Adrenal gland (tissue), 12 donors: ENCODE measurements around the gene TSKU. TPM values are rescaled to one million over a fixed set of nuclear protein-coding genes. Genes with fewer than 3 reads are reported as not detected.

Experiments used
- DNase-seq, 7 donors: peaks; one replicate each; pipeline ENCODE4 v3.0.0-alpha.2; 2019 to 2020
- H3K27ac ChIP-seq, 5 donors: fragments of 200-600 bp; sonication (generic) in 4 of 5; 1 replicate in 3 of 5; 2 replicates in 2 of 5; pipeline versions ENCODE4 v1.5.1 to v1.8.0; 2016 to 2020; ENCODE audit warnings: mild to moderate bottlenecking in 1 of 5
- H3K27me3 ChIP-seq: fragments of 200-600 bp; 2 replicates; pipeline ENCODE4 v1.8.0; 2021
- H3K36me3 ChIP-seq, 2 donors: fragments of 200-600 bp; replicated peaks in 1 of 2; 1 replicate in 1 of 2; 2 replicates in 1 of 2; pipeline versions ENCODE4 v1.5.1 to v1.8.0; 2018 to 2022
- H3K4me1 ChIP-seq, 2 donors: fragments of 200-600 bp; replicated peaks in 1 of 2; 1 replicate in 1 of 2; 2 replicates in 1 of 2; pipeline versions ENCODE4 v1.5.1 to v1.8.0; 2018 to 2021
- H3K4me3 ChIP-seq, 4 donors: fragments of 200-600 bp; sonication (generic) in 3 of 4; one replicate each; pipeline ENCODE4 v1.5.1; 2016 to 2018
- H3K9me3 ChIP-seq, 3 donors: fragments of 200-600 bp; sonication (generic) in 1 of 3; replicated peaks in 1 of 3; 1 replicate in 2 of 3; 2 replicates in 1 of 3; pipeline versions ENCODE4 v1.5.1 to v1.8.0; 2016 to 2021
- CTCF ChIP-seq, 6 experiments: fragments of 450-650 bp in 4 of 6; fragments of 200-600 bp in 2 of 6; sonication (generic) in 1 of 6; IDR thresholded peaks; 1 replicate in 5 of 6; 2 replicates in 1 of 6; pipeline versions ENCODE4 v1.5.1 to v1.8.0; 2016 to 2021; ENCODE audit warnings: antibody characterized with exemption in 6 of 6, mild to moderate bottlenecking in 2 of 6, moderate library complexity in 1 of 6
- POLR2A ChIP-seq, 2 donors: fragments of 450-650 bp; IDR thresholded peaks; one replicate each; pipeline ENCODE4 v1.6.1; 2017; ENCODE audit warnings: antibody characterized with exemption in 2 of 2, mild to moderate bottlenecking in 2 of 2, moderate library complexity in 1 of 2
- WGBS, 4 donors: extraction: QIAGEN DNeasy Blood & Tissue Kit in 2 of 4; methylation state at CpG; one replicate each; pipeline versions ENCODE4 v1.1.5 to v1.1.7; 2013 to 2017; 5-methylcytosine and 5-hydroxymethylcytosine counted together
- intact Hi-C, 2 donors: fragments of 100-400 bp; cut with DNase I; formaldehyde crosslinking; loops; one replicate each; pipeline versions ENCODE4 v1.14.1 to v1.15.0; 2022 to 2023
- polyA plus RNA-seq, 3 donors: library from polyadenylated mRNA; stranded (reverse); fragments of 200-250 nt in 2 of 3; fragments of 350-450 nt in 1 of 3; fragmentation: Illumina TruSeq in 1 of 3; extraction: RNeasy Lipid Tissue Mini Kit (QIAGEN cat#74804) in 1 of 3; gene quantifications; one replicate each; pipeline ENCODE4 v1.2.3, GENCODE V29; 2013 to 2014
- total RNA-seq, 9 donors: library from RNA; depleted of rRNA in 4 of 9; stranded (reverse); fragments of >200 nt in 4 of 9; fragments of 120-200 nt in 1 of 9; fragmentation: NEBNext Ultra II Directional in 1 of 9; extraction: Animal tissue kit (Norgen Biotek cat#: 25700) in 1 of 9; gene quantifications; one replicate each; pipeline versions ENCODE4 v1.1.0 to v1.2.4, GENCODE V29; 2013 to 2023
- donor health status: healthy with polysubstance abuse.
- donor health status: Bipolar disorder and iron deficiency.
- donor health status: DM: yes; HTN: yes; CAD: no.
- donor health status: DM: no; HTN: no; CAD: no.
- donor health status: DM: no; HTN: no; CAD: no.
- donor health status: DM: yes; HTN: yes; CAD: no.

TSKU gene
- total and polyA plus RNA-seq, 12 donors = 6.7 to 129 (median 12.7) TPM

DNA sequence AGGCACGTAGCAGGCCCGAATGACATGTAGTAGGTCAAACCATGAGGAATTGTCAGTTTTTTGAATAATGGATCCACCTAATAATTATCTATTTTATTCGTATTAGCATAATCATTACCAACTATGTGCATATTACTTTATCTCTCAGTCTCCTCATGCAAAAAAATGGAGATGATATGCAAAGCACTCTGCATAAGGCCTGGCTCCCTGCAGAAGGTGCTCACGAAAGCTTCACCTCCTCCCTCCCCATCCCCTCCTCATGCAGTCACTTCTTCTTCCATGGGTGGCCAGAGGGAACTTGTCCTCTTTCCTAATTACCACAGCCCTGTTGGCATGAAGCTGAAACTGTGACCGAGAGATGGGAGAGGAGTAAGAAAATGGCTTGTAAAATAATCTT is 20.8 kb upstream of the TSKU start:
- Histone ChIP-seq H3K9me3 (no peaks in the 10 kb centered on the region), H3K4me1 (peaks cover 4 to 9% of the 10 kb centered on the region in 2 donors), H3K36me3 (no peaks in the 10 kb centered on the region), H3K4me3 (no peak overlapping the region), H3K27ac (no peak overlapping the region), H3K27me3 (no peaks in the 10 kb centered on the region)
- TF ChIP-seq POLR2A (IDR thresholded peaks at IDR 0.05) = no peak
- no peak for TF ChIP-seq CTCF (IDR thresholded peaks at IDR 0.05)
- intact Hi-C loops = no loop called here
- DNase-seq = no peak
- 90 to 96% (median 93%) methylated on average over 5 of the region's 5 CpGs for WGBS, 4 donors

- H3K27me3 ChIP-seq = no peaks in the 10 kb centered on the region
- no peaks in the 10 kb centered on the region for H3K9me3 ChIP-seq
- TF ChIP-seq POLR2A (IDR thresholded peaks at IDR 0.05) (no peak), CTCF (IDR thresholded peaks at IDR 0.05) (no peak)
- WGBS, 4 donors = 91 to 93% (median 92%) methylated on average over 3 to 5 of the region's 5 CpGs
- no peak for DNase-seq
- peak overlapping the region in 2 of 5 donors; percentile 29 to 36 for H3K27ac ChIP-seq
- no peaks in the 10 kb centered on the region for H3K36me3 ChIP-seq
- intact Hi-C loops = no loop called here
- no peak overlapping the region for H3K4me3 ChIP-seq
- peaks cover 4 to 12% of the 10 kb centered on the region in 2 donors for H3K4me1 ChIP-seq
These were observed 20.1 kb upstream of the TSKU start for GRCh38 chr11:76762867-76763572.

GRCh38 chr11:76763573-76764346 is 19.4 kb upstream of the TSKU start:
- H3K4me1 ChIP-seq = peaks cover 4 to 20% of the 10 kb centered on the region in 2 donors
- intact Hi-C loops = no loop called here
- H3K36me3 ChIP-seq = no peaks in the 10 kb centered on the region
- DNase-seq = peak in 2 of 7 donors; percentile 37 to 40
- WGBS, 4 donors = 50 to 67% (median 59%) methylated on average over 1 to 5 of the region's 5 CpGs
- no peak for TF ChIP-seq CTCF (IDR thresholded peaks at IDR 0.05)
- TF ChIP-seq POLR2A (IDR thresholded peaks at IDR 0.05) = no peak
- H3K27me3 ChIP-seq = no peaks in the 10 kb centered on the region
- no peak overlapping the region for H3K4me3 ChIP-seq
- H3K9me3 ChIP-seq = no peaks in the 10 kb centered on the region
- H3K27ac ChIP-seq = peak overlapping the region in 2 of 5 donors; percentile 36 to 49

DNA sequence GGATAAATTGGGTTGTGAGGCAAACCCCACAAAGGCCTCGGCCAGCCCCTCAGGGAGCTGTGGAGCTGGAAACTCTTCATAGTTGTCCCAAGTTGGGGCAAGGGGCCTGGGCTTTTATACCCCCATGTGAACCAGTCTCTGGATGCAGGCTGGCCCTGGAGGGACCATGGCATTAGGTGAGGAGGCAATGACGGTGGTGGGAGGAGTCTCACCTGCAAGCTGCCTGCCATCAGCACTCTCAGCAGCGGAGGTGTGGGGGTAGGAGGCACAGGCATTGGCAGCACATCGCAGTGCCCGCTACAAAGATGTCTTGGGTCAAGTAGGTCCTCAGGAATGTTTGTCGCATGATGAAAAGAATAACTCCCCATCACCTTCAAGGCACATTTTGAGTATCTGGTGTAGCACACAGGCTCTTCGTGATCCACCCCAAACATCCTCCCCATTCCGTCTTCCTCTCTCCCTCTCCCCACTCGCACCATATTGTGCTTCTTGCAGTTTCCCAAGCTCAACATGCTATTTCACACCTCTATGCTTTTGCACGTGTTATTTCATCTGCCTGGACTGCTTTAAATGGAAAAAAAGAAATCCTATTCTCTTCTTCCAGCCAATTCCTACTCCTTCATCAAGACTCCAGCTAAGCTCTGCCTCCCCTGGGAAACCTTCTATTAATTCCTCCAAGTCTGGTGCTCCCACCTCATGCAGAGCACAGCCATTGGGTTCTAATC is 18.1 kb upstream of the TSKU start:
- Histone ChIP-seq H3K4me3 (no peak overlapping the region), H3K9me3 (no peaks in the 10 kb centered on the region), H3K27ac (peak overlapping the region in 1 of 5 donors; percentile 31), H3K27me3 (no peaks in the 10 kb centered on the region), H3K4me1 (peaks cover 4 to 33% of the 10 kb centered on the region in 2 donors), H3K36me3 (no peaks in the 10 kb centered on the region)
- no peak for DNase-seq
- TF ChIP-seq POLR2A (IDR thresholded peaks at IDR 0.05) (no peak), CTCF (IDR thresholded peaks at IDR 0.05) (no peak)
- WGBS, 4 donors = 85 to 95% (median 91%) methylated on average over 9 to 10 of the region's 10 CpGs
- intact Hi-C loops = no loop called here
